NCI-H2196 (cell line): ENCODE data around the gene LAMB4.

Experiments
- DNase-seq: peaks from one replicate; lab custom pipeline; 2025; ENCODE audit not compliant: unreplicated experiment; lab: John Stamatoyannopoulos, UW

LAMB4 gene

GRCh38 chr7:108000875-108001763 is 129.0 kb downstream of the LAMB4 start:
- no peak for DNase-seq

DNA sequence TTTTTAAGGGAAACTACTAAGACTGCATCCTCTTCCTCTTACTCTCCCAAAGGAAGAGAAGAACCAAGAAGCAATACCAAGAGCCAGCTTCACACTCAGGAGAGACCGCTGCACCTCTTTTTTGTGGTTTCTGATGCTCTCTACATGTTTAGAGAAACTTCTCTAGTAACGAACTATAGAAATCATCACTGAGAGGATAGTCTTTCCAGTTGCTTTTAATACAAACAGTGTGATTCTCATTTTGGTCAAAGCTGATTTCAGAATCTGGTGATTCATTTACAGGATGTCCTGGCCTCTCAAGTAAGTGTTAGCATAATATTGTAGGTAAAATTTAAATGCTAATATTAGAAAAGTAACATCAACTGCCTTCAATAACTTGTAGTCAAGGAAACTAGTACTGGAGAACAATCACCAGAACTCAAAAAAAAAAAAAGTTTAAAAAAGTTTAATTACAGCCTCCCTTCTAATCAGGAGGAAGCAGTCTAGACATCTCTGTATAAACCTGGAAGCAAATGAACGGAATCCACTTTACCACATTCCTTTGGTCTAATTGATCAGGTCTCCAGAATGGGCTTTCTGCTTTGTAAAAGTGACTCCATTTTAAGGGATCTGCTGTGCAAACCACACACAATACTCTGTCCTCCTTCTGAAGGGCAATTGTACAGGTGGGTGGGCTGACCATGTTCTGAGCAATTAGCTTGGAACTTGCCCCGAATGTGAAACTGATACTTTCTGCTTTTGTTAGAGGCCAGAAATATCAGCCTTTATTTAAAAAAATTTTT is 130.2 kb downstream of the LAMB4 start:
- DNase-seq: no peak

GRCh38 chr7:107998660-107999480 is 131.3 kb downstream of the LAMB4 start:
- no peak for DNase-seq

DNA sequence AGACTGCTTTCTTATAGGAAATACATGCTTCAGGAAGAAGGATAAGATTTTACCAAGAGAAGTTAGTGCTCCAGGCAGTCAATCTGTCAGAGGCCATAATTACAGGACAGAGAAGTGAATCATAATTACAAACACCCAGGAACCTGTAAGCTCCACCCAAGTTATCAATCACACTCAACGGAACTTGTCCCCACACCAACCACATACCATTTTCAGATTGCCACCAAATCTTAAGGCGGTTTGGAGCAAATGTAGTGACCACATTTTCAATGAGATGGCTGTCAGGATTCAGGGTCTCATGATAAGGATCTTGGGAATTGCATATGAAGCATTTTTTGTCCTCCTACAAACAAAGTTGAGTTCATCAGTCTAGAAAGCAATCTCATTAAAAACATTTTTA is 132.0 kb downstream of the LAMB4 start:
- no peak for DNase-seq

DNA sequence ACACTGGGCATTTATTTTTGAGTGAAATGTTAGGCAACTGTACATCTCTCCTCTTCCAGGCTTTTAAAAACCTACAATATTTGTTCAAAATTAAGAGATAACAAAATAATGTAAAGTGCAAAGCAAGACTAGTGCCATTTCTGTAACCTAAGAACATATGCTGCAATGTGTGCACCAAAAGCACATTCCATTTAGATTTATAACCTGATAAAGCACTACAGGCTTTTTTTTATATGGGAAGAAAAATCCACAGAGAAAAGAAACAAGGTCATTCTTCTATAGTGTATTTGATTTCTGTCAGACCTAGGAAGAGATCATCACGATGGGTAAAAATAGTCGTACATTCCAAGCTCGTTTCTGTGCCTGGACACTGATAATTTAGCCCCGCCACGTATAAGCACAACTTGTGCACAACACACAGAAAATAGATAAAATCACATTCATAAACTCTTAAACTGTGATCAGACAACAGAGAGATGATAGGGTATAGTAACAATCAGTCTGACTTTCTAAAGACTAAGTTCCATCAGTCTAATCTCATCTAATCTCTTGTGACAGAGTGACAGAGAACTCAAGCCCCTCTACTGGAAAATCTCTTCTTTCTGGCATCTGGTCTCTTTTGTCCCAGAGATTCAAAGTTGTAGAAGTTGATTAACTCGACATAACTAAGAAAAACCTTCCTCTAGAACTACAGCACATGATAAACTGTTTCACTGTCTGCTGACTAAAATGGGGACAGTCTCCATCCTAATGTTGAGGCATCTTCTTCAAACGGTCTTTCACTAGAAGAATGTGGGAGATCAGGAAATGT is 133.9 kb downstream of the LAMB4 start:
- no peak for DNase-seq

- peak; percentile 22 for DNase-seq
Observed at GRCh38 chr7:107995184-107996071, 134.7 kb downstream of the LAMB4 start.

DNA sequence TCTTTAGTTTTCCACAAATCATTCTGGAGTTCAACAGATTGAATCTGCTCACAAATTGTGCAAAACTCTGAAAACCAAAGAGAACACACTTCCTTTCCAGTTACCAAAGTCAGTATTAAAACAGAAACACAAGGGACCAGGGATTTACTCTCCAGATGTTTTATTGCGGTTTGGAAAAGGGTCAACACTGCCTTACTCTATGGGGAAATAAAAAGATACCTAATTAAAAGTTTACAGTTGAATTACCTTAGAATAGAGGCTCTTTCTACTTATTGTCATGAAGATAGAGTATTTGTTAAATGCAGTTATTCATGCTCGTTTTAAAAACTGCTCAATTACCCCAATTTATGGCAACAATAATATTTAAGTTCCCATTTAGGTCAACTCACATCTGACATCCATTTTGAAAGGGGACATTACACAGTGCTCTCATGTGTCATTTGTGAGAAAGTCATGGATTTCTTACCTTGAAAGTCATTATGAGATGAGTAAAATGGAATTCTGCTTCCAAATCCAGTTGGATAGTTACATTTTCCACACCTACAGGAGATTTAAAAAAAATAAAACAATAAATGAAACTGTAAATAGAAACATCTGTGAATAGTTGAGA is 135.6 kb downstream of the LAMB4 start:
- DNase-seq: no peak

GRCh38 chr7:107993891-107994291 is 136.3 kb downstream of the LAMB4 start:
- DNase-seq: peak; percentile 57

DNA sequence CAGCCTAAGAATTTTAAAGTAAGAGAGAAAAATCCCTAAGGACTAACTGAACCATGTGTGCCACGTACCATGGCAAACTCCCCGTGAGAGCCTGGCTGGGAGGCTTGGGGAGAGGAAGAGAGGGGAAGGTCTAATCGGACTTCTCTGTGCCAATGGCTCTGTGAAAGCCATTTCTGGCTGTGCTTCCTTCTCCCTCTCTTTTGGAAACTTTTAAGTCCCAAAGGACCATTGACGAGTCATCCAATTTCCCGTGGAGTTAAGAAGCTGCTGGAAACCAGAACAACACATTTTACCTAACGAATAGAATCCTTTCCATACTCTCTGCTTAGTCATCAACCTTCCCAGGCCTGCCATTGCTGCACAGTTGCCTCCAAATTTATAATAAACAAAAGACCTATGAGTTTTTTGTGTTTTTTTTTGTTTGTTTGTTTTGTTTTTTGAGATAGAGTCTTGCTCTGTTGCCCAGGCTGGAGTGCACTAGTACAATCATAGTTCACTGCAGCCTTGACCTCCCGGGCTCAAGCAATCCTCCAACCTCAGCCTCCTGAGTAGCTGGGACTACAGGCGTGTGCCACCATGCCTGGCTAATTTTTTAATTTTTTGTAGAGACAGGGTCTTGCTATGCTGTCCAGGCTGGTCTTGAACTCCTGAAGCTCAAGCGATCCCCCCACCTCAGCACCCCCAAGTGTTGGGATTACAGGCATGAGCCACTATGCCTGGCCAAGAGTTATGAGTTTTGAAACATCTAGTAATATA is 140.4 kb downstream of the LAMB4 start:
- DNase-seq: no peak

- DNase-seq: peak; percentile 46
Observed at GRCh38 chr7:107982918-107983389, 147.2 kb downstream of the LAMB4 start.

DNA sequence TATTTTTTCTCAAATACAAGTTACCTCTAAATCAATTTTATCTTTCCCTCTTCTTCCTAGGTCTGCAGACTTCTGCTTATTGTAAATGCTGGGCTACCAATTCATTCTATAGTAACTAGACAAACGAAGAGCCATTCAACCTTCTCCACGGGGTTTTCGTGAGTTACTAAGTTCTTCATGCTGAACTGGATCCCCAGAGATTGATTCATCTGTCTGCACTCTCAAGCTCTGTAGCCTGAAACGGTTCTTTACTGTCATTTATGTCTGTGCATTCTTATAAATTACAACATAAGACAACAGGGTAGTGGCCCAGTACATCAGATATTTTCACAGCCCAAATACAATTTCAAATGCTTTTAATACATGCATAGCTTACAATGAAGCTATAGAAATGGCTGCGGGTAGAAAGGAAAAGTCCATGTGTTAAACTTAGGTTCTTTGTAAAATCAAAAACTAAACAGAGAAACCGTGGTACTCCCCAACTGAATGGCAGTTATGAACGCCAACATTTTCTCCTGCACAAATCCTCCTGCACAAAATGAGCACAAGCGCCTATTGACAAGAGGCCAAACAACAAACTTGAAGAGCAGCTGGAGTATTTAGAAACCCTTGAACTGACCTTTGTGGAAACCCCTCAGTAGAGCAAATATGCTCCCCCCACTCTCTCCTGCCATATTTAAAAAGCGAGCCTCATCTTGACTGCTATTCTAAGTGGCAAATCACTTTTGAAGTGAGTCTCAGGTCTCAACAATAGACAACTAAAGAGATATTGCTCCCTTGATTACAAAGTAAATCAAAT is 147.9 kb downstream of the LAMB4 start:
- no peak for DNase-seq

DNA sequence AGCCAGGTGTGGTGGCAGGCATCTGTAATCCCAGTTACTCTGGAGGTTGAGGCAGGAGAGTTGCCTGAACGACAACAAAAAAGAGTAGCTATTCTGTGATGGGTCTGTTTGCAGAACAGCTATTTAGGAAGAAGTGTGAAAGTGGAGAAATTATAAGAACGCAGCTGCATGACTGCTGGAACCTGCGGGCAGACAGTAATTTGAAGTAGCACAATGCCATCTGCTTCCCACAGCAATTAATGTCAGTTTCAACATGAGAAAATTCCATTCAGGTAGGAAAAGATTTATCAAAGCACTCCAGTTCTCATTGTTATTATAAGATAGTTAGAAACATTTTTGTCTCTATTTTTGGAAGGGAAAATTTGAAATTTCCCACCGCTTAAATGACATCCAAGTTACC is 148.7 kb downstream of the LAMB4 start:
- no peak for DNase-seq

DNA sequence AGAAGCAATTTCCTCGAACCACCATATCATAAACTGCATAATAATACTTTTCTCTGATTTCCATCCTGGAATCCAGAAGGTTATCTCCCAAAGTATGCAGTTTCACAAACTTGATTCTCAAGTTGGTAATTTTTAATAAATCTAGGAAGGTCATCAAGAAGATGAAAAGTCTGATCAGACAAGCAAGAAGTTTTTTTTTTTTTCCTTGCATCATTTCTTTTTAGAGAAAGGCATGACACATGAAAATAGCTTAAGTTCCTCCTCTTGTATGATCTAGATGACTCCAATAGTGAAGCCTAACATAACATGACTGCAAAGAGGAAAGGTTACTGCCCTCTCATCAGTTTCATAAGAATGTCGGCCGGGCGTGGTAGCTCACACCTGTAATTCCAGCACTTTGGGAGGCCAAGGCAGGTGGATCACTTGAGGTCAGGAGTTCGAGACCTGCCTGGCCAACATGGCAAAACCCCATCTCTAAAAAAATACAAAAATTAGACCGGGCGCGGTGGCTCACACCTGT is 149.4 kb downstream of the LAMB4 start:
- no peak for DNase-seq

DNA sequence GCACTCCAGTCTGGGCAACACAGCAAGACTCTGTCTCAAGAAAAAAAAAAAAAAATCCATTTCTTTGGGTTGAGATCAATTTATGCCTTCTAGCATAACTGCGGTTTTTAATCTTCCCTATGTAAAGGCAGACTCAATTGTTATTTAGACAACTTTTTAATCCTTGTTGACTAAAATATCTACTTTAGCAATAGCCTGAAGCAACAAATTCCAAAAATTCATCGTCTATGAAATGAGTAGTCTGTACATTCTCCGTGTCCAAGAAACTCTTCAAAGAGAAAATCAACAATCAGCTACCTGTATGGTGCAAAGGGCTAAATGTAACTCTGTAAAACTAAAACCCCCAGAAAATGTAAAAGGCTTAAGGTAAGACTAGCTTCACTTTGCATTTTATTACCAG is 150.0 kb downstream of the LAMB4 start:
- no peak for DNase-seq

GRCh38 chr7:107978815-107979408 is 151.2 kb downstream of the LAMB4 start:
- DNase-seq: no peak

GRCh38 chr7:107977048-107977447 is 153.1 kb downstream of the LAMB4 start:
- no peak for DNase-seq

GRCh38 chr7:107976620-107977019 is 153.5 kb downstream of the LAMB4 start:
- DNase-seq: no peak
